CD4-positive, alpha-beta T cell treated with Interleukin-15 for 4 hours (primary cell): ENCODE results near the gene PUS7.
"Not testable (repeated sequence)": the region's sequence is repeated elsewhere in the genome, so short reads cannot be mapped to it uniquely, and the experiment has no call there.

Experiments used
- DNase-seq: peaks from one replicate; pipeline ENCODE4 v3.0.0-alpha.2; 2020; ENCODE audit warnings: low spot score

The PUS7 gene

GRCh38 chr7:105448181-105448580 is 73.9 kb downstream of the PUS7 start:
- DNase-seq: no peak

GRCh38 chr7:105444342-105444987 is 77.6 kb downstream of the PUS7 start:
- DNase-seq: no peak

- not testable (repeated sequence) for DNase-seq
Measured at GRCh38 chr7:105442214-105442613, 79.9 kb downstream of the PUS7 start.

- DNase-seq: no peak
Measured at GRCh38 chr7:105439174-105439893, 82.7 kb downstream of the PUS7 start.

- DNase-seq: no peak
Measured at GRCh38 chr7:105438847-105439173, 83.3 kb downstream of the PUS7 start.

- no peak for DNase-seq
Measured at GRCh38 chr7:105438254-105438653, 83.8 kb downstream of the PUS7 start.

GRCh38 chr7:105437356-105437755 is 84.7 kb downstream of the PUS7 start:
- not testable (repeated sequence) for DNase-seq

- peak; percentile 58 for DNase-seq
Measured at GRCh38 chr7:105429746-105430612, 92.1 kb downstream of the PUS7 start.

GRCh38 chr7:105426606-105427146 is 95.4 kb downstream of the PUS7 start:
- no peak for DNase-seq

- DNase-seq: no peak
Measured at GRCh38 chr7:105423987-105424386, 98.1 kb downstream of the PUS7 start.

GRCh38 chr7:105413887-105414437 is 108.1 kb downstream of the PUS7 start:
- no peak for DNase-seq

- DNase-seq: not testable (repeated sequence)
Measured at GRCh38 chr7:105410774-105411173, 111.3 kb downstream of the PUS7 start.

GRCh38 chr7:105409775-105410174 is 112.3 kb downstream of the PUS7 start:
- DNase-seq: not testable (repeated sequence)

GRCh38 chr7:105408791-105409410 is 113.2 kb downstream of the PUS7 start:
- DNase-seq: no peak
